Parathyroid adenoma (tissue), 2 donors: Measurements from ENCODE around the gene UAP1L1.
"Not testable (repeated sequence)": the region's sequence is repeated elsewhere in the genome, so short reads cannot be mapped to it uniquely, and the experiment has no call there.

Experiments used
- H2AFZ ChIP-seq: fragments of 300-600 bp; sonication (generic); one replicate; pipeline ENCODE4 v1.7.0; 2017; ENCODE audit warnings: antibody characterized with exemption, mild to moderate bottlenecking
- H3K27ac ChIP-seq: fragments of 300-600 bp; sonication (generic); one replicate; pipeline ENCODE4 v1.7.0; 2017
- H3K27me3 ChIP-seq: fragments of 300-600 bp; sonication (generic); one replicate; pipeline ENCODE4 v1.7.0; 2017; ENCODE audit warnings: low read length; ENCODE audit not compliant: control insufficient read depth, insufficient read depth
- H3K36me3 ChIP-seq: fragments of 300-600 bp; sonication (generic); one replicate; pipeline ENCODE4 v1.7.0; 2017; ENCODE audit warnings: low read length; ENCODE audit not compliant: control insufficient read depth, insufficient read depth
- H3K4me1 ChIP-seq: fragments of 300-600 bp; sonication (generic); one replicate; pipeline ENCODE4 v1.7.0; 2017; ENCODE audit warnings: control low read depth
- H3K4me2 ChIP-seq: fragments of 300-600 bp; sonication (generic); one replicate; pipeline ENCODE4 v1.7.0; 2017; ENCODE audit warnings: low read length
- H3K4me3 ChIP-seq: fragments of 300-600 bp; sonication (generic); one replicate; pipeline ENCODE4 v1.7.0; 2017; ENCODE audit warnings: low read depth, low read length
- H3K79me2 ChIP-seq: fragments of 300-600 bp; sonication (generic); one replicate; pipeline ENCODE4 v1.7.0; 2017; ENCODE audit warnings: control low read depth
- H3K9ac ChIP-seq: fragments of 300-600 bp; sonication (generic); one replicate; pipeline ENCODE4 v1.7.0; 2017; ENCODE audit warnings: mild to moderate bottlenecking
- H3K9me3 ChIP-seq: fragments of 300-600 bp; sonication (generic); one replicate; pipeline ENCODE4 v1.7.0; 2017; ENCODE audit warnings: low read length; ENCODE audit not compliant: control insufficient read depth
- CTCF ChIP-seq: fragments of 300-600 bp; sonication (generic); IDR thresholded peaks from one replicate; pipeline ENCODE4 v1.7.0; 2017; ENCODE audit warnings: antibody characterized with exemption, mild to moderate bottlenecking
- donor health status: primary hyperparathyroidism.

UAP1L1 gene

DNA sequence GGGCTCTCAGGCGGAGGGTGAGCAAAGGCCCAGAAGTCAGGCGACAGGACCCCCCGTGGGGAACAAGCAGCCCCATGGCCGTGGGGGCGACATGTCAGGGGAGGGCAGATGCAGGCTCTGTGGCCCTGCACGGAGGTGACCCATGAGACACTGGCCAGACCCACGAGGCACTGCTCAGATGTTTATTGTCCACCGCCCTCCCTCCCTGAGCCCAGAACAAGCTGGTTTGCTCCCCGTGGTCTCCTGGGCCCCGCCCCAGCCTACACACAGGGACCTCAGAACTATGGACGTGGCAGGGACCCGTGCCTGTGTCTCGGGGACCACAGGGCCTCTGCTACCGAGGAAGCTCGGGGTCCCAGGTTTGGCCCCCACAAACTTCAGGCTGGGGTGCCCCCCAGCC is 47.3 kb upstream of the UAP1L1 start:
- H3K4me1 ChIP-seq = peaks cover 12% of the 10 kb centered on the region
- H3K9ac ChIP-seq = no peak overlapping the region
- peaks cover 3% of the 10 kb centered on the region for H3K79me2 ChIP-seq
- H3K4me3 ChIP-seq = no peak overlapping the region
- no peak overlapping the region for H3K4me2 ChIP-seq
- TF ChIP-seq CTCF = no peak
- H3K27me3 ChIP-seq = no peaks in the 10 kb centered on the region
- H3K36me3 ChIP-seq = no peaks in the 10 kb centered on the region
- H3K9me3 ChIP-seq = no peaks in the 10 kb centered on the region
- H2AFZ ChIP-seq = no peak overlapping the region
- no peak overlapping the region for H3K27ac ChIP-seq

- Histone ChIP-seq H3K36me3 (no peaks in the 10 kb centered on the region), H3K4me3 (no peak overlapping the region), H3K4me1 (peaks cover 12% of the 10 kb centered on the region), H2AFZ (no peak overlapping the region), H3K9me3 (no peaks in the 10 kb centered on the region), H3K9ac (no peak overlapping the region), H3K79me2 (peaks cover 3% of the 10 kb centered on the region), H3K27me3 (no peaks in the 10 kb centered on the region), H3K27ac (no peak overlapping the region), H3K4me2 (no peak overlapping the region)
- TF ChIP-seq CTCF = no peak
Observed at GRCh38 chr9:137030538-137031527, 46.5 kb upstream of the UAP1L1 start.

GRCh38 chr9:137031904-137032640 is 45.2 kb upstream of the UAP1L1 start, which contains the start of gene FUT7:
Gene FUT7 (minus strand): TSS chr9:137032088. CDS start chr9:137031991, 97 bp downstream.
- H3K27me3 ChIP-seq = no peaks in the 10 kb centered on the region
- no peaks in the 10 kb centered on the region for H3K36me3 ChIP-seq
- H3K9me3 ChIP-seq = no peaks in the 10 kb centered on the region
- H3K27ac ChIP-seq = no peak within 1 kb of the TSS
- H3K4me3 ChIP-seq = no peak within 1 kb of the TSS
- H2AFZ ChIP-seq = no peak within 1 kb of the TSS
- H3K4me1 ChIP-seq = peaks cover 5% of the 10 kb centered on the region
- no peak within 1 kb of the TSS for H3K4me2 ChIP-seq
- peaks cover 2% of the 10 kb centered on the region for H3K79me2 ChIP-seq
- H3K9ac ChIP-seq = no peak within 1 kb of the TSS
- no peak for TF ChIP-seq CTCF

- Histone ChIP-seq H3K4me1 (peaks cover 3% of the 10 kb centered on the region), H3K4me2 (no peak overlapping the region), H3K36me3 (no peaks in the 10 kb centered on the region), H3K9me3 (no peaks in the 10 kb centered on the region), H3K79me2 (no peaks in the 10 kb centered on the region), H3K9ac (no peak overlapping the region), H2AFZ (no peak overlapping the region), H3K4me3 (no peak overlapping the region), H3K27me3 (no peaks in the 10 kb centered on the region), H3K27ac (no peak overlapping the region)
- TF ChIP-seq CTCF = no peak
Observed at GRCh38 chr9:137032858-137033257, 44.5 kb upstream of the UAP1L1 start.

DNA sequence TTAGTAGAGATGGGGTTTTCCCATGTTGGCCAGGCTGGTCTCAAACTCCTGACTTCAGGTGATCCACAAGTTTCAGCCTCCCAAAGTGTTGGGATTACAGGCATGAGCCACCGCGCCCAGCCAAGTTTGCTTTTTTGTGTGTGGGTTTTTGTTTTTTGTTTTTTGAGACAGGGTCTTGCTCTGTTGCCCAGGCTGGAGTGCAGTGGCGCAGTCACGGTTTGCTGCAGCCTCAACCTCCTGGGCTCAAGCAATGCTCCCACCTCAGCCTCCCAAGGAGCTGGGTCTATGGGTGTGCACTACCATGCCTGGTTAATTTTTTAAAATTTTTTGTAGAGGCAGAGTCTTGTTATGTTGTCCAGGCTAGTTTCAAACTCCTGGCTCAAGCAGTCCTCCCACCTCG is 43.8 kb upstream of the UAP1L1 start:
- not testable (repeated sequence) for H3K4me3 ChIP-seq

More for the DNA sequence above, 43.8 kb upstream of the UAP1L1 start:
- H3K9me3 ChIP-seq, H2AFZ ChIP-seq, H3K4me1 ChIP-seq, H3K27me3 ChIP-seq, H3K9ac ChIP-seq, H3K4me2 ChIP-seq, H3K79me2 ChIP-seq, H3K27ac ChIP-seq, H3K36me3 ChIP-seq: not testable (repeated sequence)
